Adipose tissue (tissue), 3 donors: ENCODE results near the gene TAS2R31. TPM values are rescaled to one million over a fixed set of nuclear protein-coding genes. Genes with fewer than 3 reads are reported as not detected.

ENCODE experiments used
- H3K27ac ChIP-seq: one replicate; pipeline ENCODE4 v1.5.1; 2013; ENCODE audit warnings: low read depth, low read length
- WGBS, 3 donors: extraction: QIAGEN DNeasy Blood & Tissue Kit; methylation state at CpG; one replicate each; pipeline ENCODE4 v1.1.7; 2013; 5-methylcytosine and 5-hydroxymethylcytosine counted together
- polyA plus RNA-seq, 3 donors: library from polyadenylated mRNA; stranded (reverse); fragments of 200-250 nt; gene quantifications; one replicate each; pipeline ENCODE4 v1.2.3, GENCODE V29; 2013
- donor health status: healthy with polysubstance abuse.
- donor health status: Bipolar disorder and iron deficiency.
- donor health status: healthy.

Gene TAS2R31
- polyA plus RNA-seq, 3 donors = 0.06 to 0.67 (median 0.12) TPM

DNA sequence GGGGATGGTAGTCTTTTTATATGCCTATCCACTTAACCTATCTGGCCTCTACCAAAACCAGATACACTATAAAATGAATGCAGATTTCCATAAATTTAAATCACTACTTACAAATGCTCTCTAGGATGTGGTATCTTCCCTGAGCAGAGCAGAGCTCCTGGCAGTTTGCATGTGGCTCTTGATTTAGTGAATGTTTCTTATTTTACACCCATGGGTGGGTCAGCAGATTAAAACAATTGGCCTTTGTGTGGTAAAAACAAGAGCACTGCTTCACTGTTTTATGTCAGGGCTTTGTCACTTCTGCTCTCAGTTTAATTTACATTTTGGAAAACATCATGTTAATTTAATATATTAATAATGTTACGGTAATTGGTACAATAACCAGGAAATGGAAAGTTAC lies 14.3 kb downstream of the TAS2R31 start:
- no peak overlapping the region for H3K27ac ChIP-seq
- 93 to 98% (median 98%) methylated on average over 1 of the region's 1 CpG for WGBS, 3 donors

DNA sequence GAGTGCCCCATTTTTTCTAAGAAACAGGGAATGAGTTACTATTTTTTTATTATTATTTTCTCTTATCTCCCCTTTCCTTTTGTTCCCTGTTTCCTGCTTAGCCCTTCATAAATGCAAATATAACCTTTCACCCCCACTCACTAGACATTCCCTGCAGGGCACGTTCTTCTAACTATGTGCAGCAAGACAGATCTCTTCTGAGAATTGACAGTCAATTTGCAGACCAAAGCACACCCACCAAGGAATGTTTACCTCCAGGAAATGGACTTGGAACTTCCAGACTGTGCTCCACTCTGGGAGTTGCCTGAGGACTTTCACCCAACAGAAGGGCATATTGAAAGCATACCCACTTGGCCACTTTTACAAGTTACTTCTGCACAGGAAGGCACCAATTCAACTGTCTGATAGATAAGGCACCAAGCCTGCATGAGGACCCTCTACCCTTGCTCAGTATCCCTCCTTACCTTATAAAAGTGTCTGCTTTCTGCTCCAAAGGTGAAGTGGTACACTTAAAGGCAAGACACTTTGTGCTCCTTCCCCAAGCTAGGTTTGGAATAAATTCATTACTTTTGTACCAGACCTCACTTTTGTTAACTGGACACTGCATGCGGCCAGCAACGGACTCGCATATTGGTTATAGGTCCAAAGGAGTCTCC lies 15.3 kb downstream of the TAS2R31 start:
- 79 to 83% (median 79%) methylated on average over 4 of the region's 4 CpGs for WGBS, 3 donors
- H3K27ac ChIP-seq = no peak overlapping the region

DNA sequence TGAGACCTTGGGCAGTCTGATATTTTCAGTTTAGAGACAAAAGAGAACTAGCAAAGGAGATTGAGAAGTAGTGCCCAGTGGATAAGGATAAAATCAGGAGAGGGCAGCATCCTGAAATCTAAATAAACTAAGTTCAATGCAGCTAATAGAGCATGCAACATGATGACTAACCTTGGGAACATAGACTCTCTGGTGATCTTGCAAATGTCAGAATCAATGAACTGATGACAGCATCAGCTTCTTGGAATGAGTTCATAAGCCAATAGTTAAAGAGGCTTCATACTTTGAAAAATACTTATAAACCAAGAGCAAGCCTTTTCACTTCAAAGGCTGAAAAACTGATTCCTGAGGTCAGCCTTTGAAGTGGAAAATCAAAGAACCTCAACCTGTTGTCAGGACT lies 17.0 kb downstream of the TAS2R31 start:
- no peak overlapping the region for H3K27ac ChIP-seq

DNA sequence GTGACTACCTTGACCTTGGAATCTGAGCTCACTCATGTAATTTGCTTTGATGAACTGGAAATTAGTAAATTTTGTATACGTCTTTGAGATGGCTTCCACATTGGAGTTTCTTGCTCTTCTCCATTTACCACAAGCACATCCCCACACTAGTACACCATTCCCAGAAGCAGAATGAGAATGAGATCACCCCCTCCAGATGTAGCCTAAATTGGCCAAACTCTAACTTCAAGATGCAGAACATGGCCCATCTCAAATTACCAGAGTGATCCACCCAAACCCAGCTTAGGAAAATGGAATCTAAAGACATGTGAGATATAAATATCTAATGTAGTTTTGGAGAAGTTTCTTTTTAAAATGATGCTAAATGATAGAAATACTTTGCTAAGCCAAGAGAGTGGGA lies 23.6 kb downstream of the TAS2R31 start:
- H3K27ac ChIP-seq = no peak overlapping the region

DNA sequence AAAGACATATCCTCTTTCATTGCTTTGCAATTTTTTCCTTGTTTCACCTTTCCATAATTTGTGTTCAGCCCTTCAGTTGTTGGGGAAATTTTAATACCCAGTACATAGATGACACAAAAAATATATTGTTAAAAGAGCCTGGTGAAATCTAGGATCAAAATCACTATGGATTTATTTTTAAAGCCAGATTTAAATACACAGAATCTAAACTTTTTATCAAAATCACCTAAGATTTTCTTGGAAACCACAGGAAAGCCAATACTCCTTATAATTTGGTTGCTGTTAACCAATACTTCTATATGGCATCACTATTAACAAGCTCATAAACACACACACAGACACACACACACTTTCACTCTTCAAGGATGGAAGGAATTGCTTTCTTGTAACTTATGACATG lies 33.0 kb downstream of the TAS2R31 start, which contains the start of gene TAS2R20:
Gene TAS2R20, minus strand, starts transcription at position 101 of the 400 bp plus-strand sequence. CDS start 429 bp downstream, outside the sequence.
- H3K27ac ChIP-seq = no peak within 1 kb of the TSS

More for the DNA sequence above, 23.6 kb downstream of the TAS2R31 start:
- 97 to 100% (median 100%) methylated on average over 1 of the region's 1 CpG for WGBS, 3 donors

DNA sequence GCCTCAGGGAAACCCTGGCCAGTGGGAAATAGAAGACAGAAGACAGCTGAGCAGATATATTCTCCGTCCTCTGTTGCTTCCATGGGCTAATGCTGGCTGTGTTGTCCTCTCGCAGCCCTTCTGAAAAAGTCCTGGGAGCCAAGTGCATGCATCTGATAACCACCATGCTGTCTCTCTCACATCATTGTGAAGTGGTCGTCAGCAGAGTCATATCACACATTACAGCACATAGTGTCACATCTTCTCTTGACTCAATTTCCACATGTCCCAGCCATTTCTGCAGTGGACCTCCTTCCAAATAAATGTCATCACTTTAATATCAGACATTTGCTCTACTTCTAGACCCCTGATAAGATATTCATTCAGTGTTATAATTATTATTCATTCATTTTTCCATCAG lies 36.9 kb downstream of the TAS2R31 start:
- WGBS, 3 donors = 93 to 100% (median 96%) methylated on average over 3 of the region's 3 CpGs
- no peak overlapping the region for H3K27ac ChIP-seq

DNA sequence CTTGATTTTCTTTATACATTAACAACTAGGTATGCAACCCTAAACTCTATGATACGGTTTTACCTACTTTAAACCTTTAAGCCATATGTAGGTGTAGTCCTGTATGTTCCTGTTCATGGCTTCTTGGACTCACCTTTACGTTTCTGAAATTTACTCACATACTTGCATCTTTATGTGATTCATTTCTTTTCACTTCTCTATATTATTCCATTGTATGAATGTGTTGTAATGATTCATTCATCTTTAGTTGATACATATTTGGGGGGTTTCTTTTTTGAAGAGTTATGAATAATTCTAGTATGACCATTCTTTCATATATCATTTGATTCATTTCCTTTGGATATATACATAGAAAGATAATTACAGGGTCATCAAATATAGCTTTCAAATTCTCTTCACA lies 42.1 kb downstream of the TAS2R31 start:
- no peak overlapping the region for H3K27ac ChIP-seq
- 92 to 97% (median 96%) methylated on average over 2 of the region's 2 CpGs for WGBS, 3 donors

DNA sequence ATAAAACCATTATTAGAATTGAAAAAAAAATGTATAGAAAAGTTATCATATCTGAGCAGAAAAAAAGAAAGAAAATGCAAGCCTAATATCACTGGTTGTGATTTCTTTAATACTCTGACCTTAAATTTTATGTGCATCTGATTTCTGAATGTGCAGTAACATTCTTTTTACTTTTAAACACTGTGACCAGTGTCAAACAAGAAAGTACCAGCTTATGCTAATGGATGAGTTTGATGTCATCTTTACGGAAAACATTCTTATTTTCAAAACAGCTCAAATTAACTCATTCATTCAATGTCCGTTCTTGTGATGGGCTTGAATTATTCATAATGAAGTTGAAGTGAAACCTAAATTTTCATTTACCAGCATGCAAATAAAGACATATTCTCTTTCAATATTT lies 44.4 kb downstream of the TAS2R31 start, which contains the start of gene TAS2R50:
Gene TAS2R50, minus strand, starts transcription at position 101 of the 400 bp plus-strand sequence. Its CDS starts 52 bp downstream, at position 49.
- WGBS, 3 donors = 47 to 64% (median 48%) methylated on average over 2 of the region's 2 CpGs

DNA sequence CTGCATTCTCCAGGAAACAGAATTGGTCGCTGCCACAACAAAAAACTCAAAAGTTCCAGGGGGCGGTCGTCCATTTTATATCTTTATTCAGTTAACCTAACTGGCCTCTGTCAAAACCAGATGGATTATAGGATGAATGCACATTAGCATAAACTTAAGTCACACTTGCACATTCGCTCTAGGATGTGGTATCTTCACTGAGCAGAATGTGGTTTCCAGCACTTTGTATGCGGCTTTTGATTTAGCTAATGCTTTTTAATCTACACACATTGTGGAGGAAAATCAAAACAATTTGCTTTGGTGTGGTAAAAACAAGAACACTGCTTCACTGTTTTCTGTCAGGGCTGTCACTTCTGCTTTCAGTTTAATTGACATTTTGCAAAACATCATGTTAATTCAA lies 49.0 kb downstream of the TAS2R31 start:
- no peak overlapping the region for H3K27ac ChIP-seq
- WGBS, 3 donors = 88 to 90% (median 90%) methylated on average over 5 of the region's 5 CpGs

More for the DNA sequence above, 44.4 kb downstream of the TAS2R31 start, which contains the start of gene TAS2R50:
- no peak within 1 kb of the TSS for H3K27ac ChIP-seq

Other genes with a start within 250 kb of the TAS2R31 start
- gene TAS2R7, start 228.8 kb downstream of the TAS2R31 start, polyA plus RNA-seq = not detected
- gene TAS2R8, start 224.1 kb downstream of the TAS2R31 start, polyA plus RNA-seq = not detected
- under 1 TPM in 1 of 3 donors, not detected in 2; 0.90 TPM for gene TAS2R9, start 221.2 kb downstream of the TAS2R31 start, polyA plus RNA-seq
- gene TAS2R10, start 205.0 kb downstream of the TAS2R31 start, polyA plus RNA-seq = under 1 TPM in 1 of 3 donors, not detected in 2; 0.07 TPM
- 1 to 10 TPM in 2 of 3 donors, under 1 TPM in 1; 0.59 to 5.5 (median 1.0) TPM for gene PRR4, start 181.9 kb downstream of the TAS2R31 start, polyA plus RNA-seq
- 1 to 10 TPM in 2 of 3 donors, under 1 TPM in 1; 0.79 to 1.3 (median 1.2) TPM for gene PRH1, start 147.2 kb downstream of the TAS2R31 start, polyA plus RNA-seq
- gene TAS2R13, start 121.8 kb downstream of the TAS2R31 start, polyA plus RNA-seq = not detected
- gene PRH2, start 102.2 kb downstream of the TAS2R31 start, polyA plus RNA-seq = not detected
- under 1 TPM in 2 of 3 donors, not detected in 1; 0.28 to 0.46 TPM for gene TAS2R14, start 92.1 kb downstream of the TAS2R31 start, polyA plus RNA-seq
- gene TAS2R50, start 44.5 kb downstream of the TAS2R31 start, polyA plus RNA-seq = under 1 TPM in 2 of 3 donors, not detected in 1; 0.06 to 0.67 TPM
- under 1 TPM in 2 of 3 donors, not detected in 1; 0.09 to 0.28 TPM for gene TAS2R20, start 33.1 kb downstream of the TAS2R31 start, polyA plus RNA-seq
- gene TAS2R19, start 8.8 kb downstream of the TAS2R31 start, polyA plus RNA-seq = under 1 TPM in 1 of 3 donors, not detected in 2; 0.14 TPM
- gene TAS2R46, start 30.9 kb upstream of the TAS2R31 start, polyA plus RNA-seq = not detected
- gene TAS2R43, start 60.9 kb upstream of the TAS2R31 start, polyA plus RNA-seq = not detected
- under 1 TPM in 1 of 3 donors, not detected in 2; 0.03 TPM for gene TAS2R30, start 103.2 kb upstream of the TAS2R31 start, polyA plus RNA-seq
- 10 to 100 TPM in 1 of 3 donors, 1 to 10 TPM in 2; 2.8 to 10.3 (median 6.6) TPM for gene SMIM10L1, start 139.8 kb upstream of the TAS2R31 start, polyA plus RNA-seq
- gene TAS2R42, start 155.5 kb upstream of the TAS2R31 start, polyA plus RNA-seq = not detected
- not detected for gene PRB3, start 238.3 kb upstream of the TAS2R31 start, polyA plus RNA-seq